Heart left ventricle (tissue), 16 donors: ENCODE results near the gene UQCRC1. TPM values are rescaled to one million over a fixed set of nuclear protein-coding genes. Genes with fewer than 3 reads are reported as not detected.
A peak's percentile ranks its signal among the peaks of the same experiment; 100 is the strongest.

Experiments
- ATAC-seq, 4 donors: fragments of 200-7000 bp; cut with Tn5 transposase; one replicate each; pipeline ENCODE4 v1.9.1; 2020 to 2022; ENCODE audit warnings: moderate library complexity in 4 of 4, mild to moderate bottlenecking in 3 of 4, moderate number of reproducible peaks in 1 of 4
- DNase-seq, 5 donors: peaks; one replicate each; pipeline ENCODE4 v3.0.0-alpha.2; 2020
- H3K27ac ChIP-seq, 12 donors: fragments of 200-600 bp; sonication (generic) in 4 of 12; one replicate each; pipeline versions ENCODE4 v1.5.0 to v1.8.0; 2016 to 2022; ENCODE audit warnings: mild to moderate bottlenecking in 2 of 12
- H3K27me3 ChIP-seq, 9 donors: fragments of 200-600 bp; sonication (generic) in 2 of 9; one replicate each; pipeline versions ENCODE4 v1.5.1 to v1.8.0; 2016 to 2022; ENCODE audit warnings: mild to moderate bottlenecking in 3 of 9
- H3K36me3 ChIP-seq, 9 donors: fragments of 200-600 bp; sonication (generic) in 2 of 9; one replicate each; pipeline versions ENCODE4 v1.5.0 to v1.8.0; 2018 to 2022; ENCODE audit warnings: mild to moderate bottlenecking in 2 of 9
- H3K4me1 ChIP-seq, 12 donors: fragments of 200-600 bp; sonication (generic) in 4 of 12; one replicate each; pipeline versions ENCODE4 v1.5.0 to v1.8.0; 2016 to 2022; ENCODE audit warnings: mild to moderate bottlenecking in 3 of 12
- H3K4me3 ChIP-seq, 12 donors: fragments of 200-600 bp; sonication (generic) in 4 of 12; one replicate each; pipeline versions ENCODE4 v1.5.0 to v1.8.0; 2017 to 2022; ENCODE audit warnings: mild to moderate bottlenecking in 9 of 12, moderate library complexity in 4 of 12
- H3K9me3 ChIP-seq, 12 donors: fragments of 200-600 bp; sonication (generic) in 4 of 12; one replicate each; pipeline versions ENCODE4 v1.5.0 to v1.8.0; 2016 to 2022; ENCODE audit warnings: mild to moderate bottlenecking in 1 of 12
- CTCF ChIP-seq, 12 donors: fragments of 200-600 bp; sonication (generic) in 4 of 12; IDR thresholded peaks; one replicate each; pipeline versions ENCODE4 v1.5.0 to v1.8.0; 2018 to 2022; ENCODE audit warnings: antibody characterized with exemption in 12 of 12, mild to moderate bottlenecking in 5 of 12
- POLR2A ChIP-seq, 2 donors: fragments of 450-650 bp; IDR thresholded peaks; one replicate each; pipeline ENCODE4 v1.6.1; 2017; ENCODE audit warnings: antibody characterized with exemption in 2 of 2, mild to moderate bottlenecking in 2 of 2, moderate library complexity in 2 of 2
- WGBS, 4 donors: extraction: QIAGEN DNeasy Blood & Tissue Kit in 2 of 4; methylation state at CpG; one replicate each; pipeline versions ENCODE4 v1.1.5 to v1.1.7; 2013 to 2018; 5-methylcytosine and 5-hydroxymethylcytosine counted together
- intact Hi-C, 10 donors: fragments of 100-400 bp; cut with DNase I; formaldehyde crosslinking; loops; one replicate each; pipeline versions ENCODE4 v1.11.1 to v1.14.2; 2022
- polyA plus RNA-seq, 2 donors: library from polyadenylated mRNA; stranded (reverse); fragments of 200-250 nt; gene quantifications; one replicate each; pipeline ENCODE4 v1.2.3, GENCODE V29; 2013
- total RNA-seq, 9 donors: library from RNA; depleted of rRNA in 2 of 9; stranded (reverse); fragments of >200 nt in 2 of 9; fragmentation: NEBNext Ultra II Directional in 3 of 9; extraction: Animal tissue kit (Norgen Biotek cat#: 25700) in 3 of 9; gene quantifications; one replicate each; pipeline versions ENCODE4 v1.1.0 to v1.2.4, GENCODE V29; 2016 to 2023
- donor health status: ischemic (EF 13 %, LVEDD 7.1; RV severe dilation, severe dysfunction).
- donor health status: healthy with polysubstance abuse.
- donor health status: DM: no; HTN: yes; CAD: no.
- donor health status: DM: no; HTN: no; CAD: no.
- donor health status: ischemic (EF 25% LVEDD 6.9; RV normal size, moderate dysfunction).
- donor health status: ischemic (EF 25% LVEDD 5.7; RV mildly dilated, moderate dysfunction).
- donor health status: healthy.
- donor health status: DM: yes; HTN: yes; CAD: no.
- donor health status: ischemic (EF 35%, LVEDD 5.7; RV mildly dilated, moderate dysfunction).
- donor health status: nonischemic (EF 11% LVEDD 7.7; RV severe dilation, severe dysfunction).
- donor health status: DM: yes; HTN: yes; CAD: no.
- donor health status: PGD.
- donor health status: ischemic (EF 29% LVEDD 5.4; RV normal size, mild dysfunction).
- donor health status: nonischemic (EF 23%, LVEDD 6.1; RV moderate dilation, normal function).

Gene UQCRC1
- total and polyA plus RNA-seq, 11 donors, result 580 to 2,191 (median 1,008) TPM

DNA sequence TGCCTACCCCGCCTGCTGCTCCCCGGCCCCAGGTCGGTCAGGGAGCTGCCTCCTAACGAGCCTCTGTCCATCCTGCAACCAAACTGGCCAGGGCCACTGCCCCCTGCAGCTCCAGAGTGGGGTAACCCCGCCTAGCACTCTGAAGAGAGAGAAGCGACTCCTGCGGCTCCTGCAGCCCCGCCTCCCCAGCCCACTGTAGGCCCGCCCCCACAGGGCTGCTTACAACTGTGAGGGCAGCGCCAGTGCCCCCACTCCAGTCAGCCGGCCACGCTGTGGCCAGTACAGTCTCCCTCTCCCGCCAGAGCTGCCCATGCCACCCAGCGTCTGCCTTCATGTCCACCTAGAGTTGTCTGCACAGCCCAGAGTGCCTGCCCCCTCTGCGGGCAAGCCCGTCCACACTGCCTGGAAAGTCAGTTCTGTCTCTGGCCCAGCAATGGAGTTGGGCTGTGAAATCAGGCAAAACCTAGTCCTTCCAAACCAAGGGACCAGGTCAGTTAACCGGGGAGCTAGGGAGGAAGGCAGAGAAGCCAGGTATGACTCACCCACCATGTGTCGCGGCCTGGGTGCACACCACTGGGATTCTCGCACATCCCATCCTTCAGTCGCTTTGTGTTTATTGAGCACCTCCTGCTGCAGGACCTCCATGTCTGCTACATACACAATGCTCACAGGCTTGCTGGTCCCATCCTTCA lies 48.3 kb downstream of the UQCRC1 start:
- H3K27me3 ChIP-seq, result no peaks in the 10 kb centered on the region
- H3K4me3 ChIP-seq, result peak overlapping the region in 11 of 12 donors; percentile 4 to 54 (median 44)
- peak in 2 of 4 donors; percentile 5 to 10 for ATAC-seq
- H3K4me1 ChIP-seq, result peaks cover 5 to 69% (median 30%) of the 10 kb centered on the region in 12 donors
- H3K36me3 ChIP-seq, result no peaks in the 10 kb centered on the region
- H3K27ac ChIP-seq, result peak overlapping the region in 11 of 12 donors; percentile 59 to 87 (median 66)
- TF ChIP-seq POLR2A (IDR thresholded peaks at IDR 0.05) (no peak), CTCF (IDR thresholded peaks at IDR 0.05) (peak in 5 of 12 donors; percentile 9 to 34 (median 16))
- peak; percentile 59 to 83 (median 63) for DNase-seq
- no peaks in the 10 kb centered on the region for H3K9me3 ChIP-seq
- 35 to 49% (median 37%) methylated on average over 21 of the region's 21 CpGs for WGBS, 4 donors
- intact Hi-C loops, result loop anchor here in 5 of 10 donors (5.0 kb wide), 3 partner anchors 36 to 46 kb away; partner anchors contain the start of genes COL7A1 (in 2 of the 5) and UQCRC1 (in 1 of the 5)

DNA sequence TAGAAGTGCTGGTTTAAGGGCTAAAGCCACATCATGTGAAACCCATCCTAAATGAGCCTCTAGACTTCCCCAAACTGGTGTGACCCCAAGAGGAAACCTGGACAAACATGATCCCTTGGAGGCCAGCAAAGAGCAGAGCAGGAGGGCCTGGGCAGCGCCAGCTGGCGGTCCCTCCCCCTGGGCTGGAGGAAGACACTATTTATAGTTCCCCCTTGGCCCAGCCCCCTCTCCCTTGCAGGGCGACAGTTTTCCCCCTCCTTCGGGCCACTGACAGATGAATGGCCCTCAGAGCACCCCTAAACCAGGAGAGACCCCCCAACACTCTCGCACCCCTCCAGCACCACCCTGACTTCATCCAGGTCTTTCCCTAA lies 48.8 kb downstream of the UQCRC1 start:
- Histone ChIP-seq H3K27ac (peak overlapping the region in 11 of 12 donors; percentile 59 to 87 (median 66)), H3K36me3 (no peaks in the 10 kb centered on the region), H3K27me3 (no peaks in the 10 kb centered on the region), H3K4me1 (peaks cover 5 to 69% (median 33%) of the 10 kb centered on the region in 12 donors), H3K9me3 (no peaks in the 10 kb centered on the region), H3K4me3 (peak overlapping the region in 11 of 12 donors; percentile 4 to 54 (median 44))
- TF ChIP-seq CTCF (IDR thresholded peaks at IDR 0.05) (no peak), POLR2A (IDR thresholded peaks at IDR 0.05) (no peak)
- intact Hi-C loops, result loop anchor here in 5 of 10 donors (5.0 kb wide), 3 partner anchors 37 to 47 kb away; partner anchors contain the start of genes COL7A1 (in 2 of the 5) and UQCRC1 (in 1 of the 5)
- ATAC-seq (peak in 3 of 4 donors; percentile 27 to 30 (median 29)), DNase-seq (peak in 4 of 5 donors; percentile 57 to 68 (median 60))
- 7 to 16% (median 9%) methylated on average over 5 of the region's 5 CpGs for WGBS, 4 donors

DNA sequence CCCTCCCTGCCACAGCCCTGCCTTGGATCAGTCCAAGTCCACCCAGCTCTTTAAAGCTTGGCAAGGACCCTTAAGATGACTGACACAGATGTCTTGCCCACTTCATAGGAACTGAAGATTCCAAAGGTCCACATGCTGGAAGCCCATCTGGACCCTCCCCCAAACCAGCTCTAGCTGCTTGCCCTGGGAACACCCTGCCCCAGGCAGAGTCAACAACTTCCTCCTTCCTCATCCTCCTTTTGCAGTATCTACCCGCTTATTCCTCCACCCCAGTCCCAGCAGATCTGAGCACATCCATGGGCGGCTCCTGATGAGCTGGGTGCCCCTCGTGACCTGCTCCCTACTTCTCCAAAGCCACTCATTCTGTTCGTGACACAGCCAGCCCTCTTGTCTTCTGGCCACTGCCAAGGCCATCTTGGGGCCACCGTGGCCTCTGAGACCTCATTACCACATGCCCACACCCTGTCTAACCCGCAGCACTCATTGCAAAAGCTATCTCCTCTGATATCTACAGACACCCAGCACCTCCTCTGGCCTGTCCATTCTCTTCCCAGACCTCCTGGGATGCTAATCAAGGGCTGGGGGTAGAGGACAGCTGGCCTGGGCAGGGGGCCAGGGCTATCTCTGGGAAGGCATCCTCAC lies 50.8 kb downstream of the UQCRC1 start:
- intact Hi-C loops, result loop anchor here in 5 of 10 donors (2.0 to 10.0 kb wide), 6 partner anchors 49 to 284 kb away; partner anchors contain the start of genes UQCRC1 (in 2 of the 5) and ATRIP (in 1 of the 5)
- WGBS, 4 donors, result 70 to 75% (median 73%) methylated on average over 6 of the region's 6 CpGs
- Histone ChIP-seq H3K4me3 (no peak overlapping the region), H3K36me3 (no peaks in the 10 kb centered on the region), H3K9me3 (no peaks in the 10 kb centered on the region), H3K27ac (peak overlapping the region in 8 of 12 donors; percentile 1 to 92 (median 24)), H3K4me1 (peaks cover 5 to 77% (median 33%) of the 10 kb centered on the region in 12 donors), H3K27me3 (no peaks in the 10 kb centered on the region)
- peak in 4 of 12 donors; percentile 0 to 7 (median 4) for TF ChIP-seq CTCF (IDR thresholded peaks at IDR 0.05)
- TF ChIP-seq POLR2A (IDR thresholded peaks at IDR 0.05), result no peak
- DNase-seq (peak in 4 of 5 donors; percentile 41 to 65 (median 55)), ATAC-seq (peak in 1 of 4 donors; percentile 3)
